ENCODE measurements around the gene FAM237A. TPM values are rescaled to one million over a fixed set of nuclear protein-coding genes. Genes with fewer than 3 reads are reported as not detected.

Gene FAM237A
- total RNA-seq, 1 donor from 2014 or later = not detected

GRCh38 chr2:206670531-206671319 lies 28.4 kb downstream of the FAM237A start:
- no peak for DNase-seq (ENCODE audit: low spot score)
- intact Hi-C loops (cut with DNase I) = no loop called here
- ATAC-seq = no peak

GRCh38 chr2:206683546-206683945 lies 41.3 kb downstream of the FAM237A start:
- no peak for ATAC-seq
- intact Hi-C loops (cut with DNase I) = no loop called here
- DNase-seq (ENCODE audit: low spot score) = no peak

GRCh38 chr2:206688453-206688852 lies 46.2 kb downstream of the FAM237A start:
- no peak for DNase-seq (ENCODE audit: low spot score)
- ATAC-seq = no peak
- intact Hi-C loops (cut with DNase I) = no loop called here

GRCh38 chr2:206688990-206689389 lies 46.7 kb downstream of the FAM237A start:
- ATAC-seq = no peak
- no peak for DNase-seq (ENCODE audit: low spot score)
- intact Hi-C loops (cut with DNase I) = no loop called here

- DNase-seq (ENCODE audit: low spot score) (no peak), ATAC-seq (no peak)
- intact Hi-C loops (cut with DNase I) = loop anchor here (10.0 kb wide), 1 partner anchor 792 kb away; no protein-coding TSS in a partner anchor
Measured at GRCh38 chr2:206692971-206693370, 50.7 kb downstream of the FAM237A start.

- ATAC-seq (peak; percentile 61), DNase-seq (ENCODE audit: low spot score) (no peak)
- intact Hi-C loops (cut with DNase I) = loop anchor here (10.0 kb wide), 1 partner anchor 791 kb away; no protein-coding TSS in a partner anchor
Measured at GRCh38 chr2:206693399-206694137, 51.3 kb downstream of the FAM237A start.

- intact Hi-C loops (cut with DNase I) = loop anchor here (10.0 kb wide), 1 partner anchor 788 kb away; no protein-coding TSS in a partner anchor
- DNase-seq (ENCODE audit: low spot score) (no peak), ATAC-seq (no peak)
Measured at GRCh38 chr2:206696910-206697309, 54.6 kb downstream of the FAM237A start.

GRCh38 chr2:206698811-206699210 lies 56.5 kb downstream of the FAM237A start:
- DNase-seq (ENCODE audit: low spot score) (no peak), ATAC-seq (no peak)
- intact Hi-C loops (cut with DNase I) = loop anchor here (10.0 kb wide), 1 partner anchor 786 kb away; no protein-coding TSS in a partner anchor

Other genes starting within 250 kb of the FAM237A start
- gene ADAM23, start 199.0 kb upstream of the FAM237A start, total RNA-seq = 9.4 TPM
- gene DYTN, start 75.9 kb downstream of the FAM237A start, total RNA-seq = not detected
- 1.9 TPM for gene MDH1B, start 122.8 kb downstream of the FAM237A start, total RNA-seq
- 23.1 TPM for gene FASTKD2, start 123.1 kb downstream of the FAM237A start, total RNA-seq

All from sciatic nerve (tissue), 2 donors.